GM19023 (cell line): ENCODE data around the gene IGFL4.

Source experiments
- ATAC-seq: cut with Tn5 transposase; IDR thresholded peaks from one replicate; pipeline ENCODE4 v1.9.1; 2021; ENCODE audit warnings: mild to moderate bottlenecking, moderate library complexity; ENCODE audit not compliant: unreplicated experiment

The IGFL4 gene

DNA sequence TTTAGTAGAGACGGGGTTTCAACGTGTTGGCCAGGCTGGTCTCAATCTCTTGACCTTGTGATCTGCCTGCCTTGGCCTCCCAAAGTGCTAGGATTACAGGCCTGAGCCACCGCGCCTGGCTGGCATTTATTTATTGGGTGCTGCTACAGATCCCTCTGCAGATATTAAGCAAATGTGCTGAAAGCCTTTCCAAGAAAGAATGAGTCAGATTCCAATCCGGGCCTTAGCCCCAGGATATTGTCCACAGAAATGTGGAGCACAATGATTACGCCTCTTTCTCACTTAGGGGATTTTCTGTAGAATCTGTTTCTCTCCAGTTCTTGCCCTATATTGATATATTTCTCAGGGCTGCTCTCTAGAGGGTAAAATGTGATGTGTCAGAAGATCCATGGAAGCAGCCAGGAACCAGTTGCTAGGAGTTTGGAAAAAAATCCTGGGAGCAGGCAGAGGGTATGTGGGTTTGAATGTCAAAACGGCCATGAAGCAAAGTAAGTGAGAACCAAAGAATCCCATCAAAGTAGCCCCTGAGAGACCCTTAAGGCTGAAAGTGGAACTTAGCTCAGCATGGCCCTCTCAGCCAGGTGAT is 24.8 kb upstream of the IGFL4 start:
- no peak for ATAC-seq

GRCh38 chr19:46063201-46063600 is 22.4 kb upstream of the IGFL4 start:
- ATAC-seq: no peak

DNA sequence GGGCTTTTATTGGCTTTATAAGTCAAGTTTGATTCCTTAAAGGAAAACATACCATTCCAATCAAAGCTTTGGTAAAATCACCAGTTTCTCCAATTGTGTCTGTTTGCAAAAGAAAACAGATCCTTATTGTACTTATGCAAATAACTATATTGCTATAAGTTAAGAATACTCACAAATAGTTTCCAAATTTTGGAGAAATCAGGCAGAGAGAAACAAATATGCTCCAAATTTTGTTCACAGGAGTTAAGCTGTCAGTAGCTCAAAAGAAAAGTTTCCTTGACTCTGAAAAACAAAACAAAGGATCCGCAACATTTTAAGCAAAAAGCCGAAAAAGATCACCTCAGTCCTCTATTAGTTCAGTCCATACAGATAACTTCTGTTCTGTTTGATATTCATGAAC is 19.2 kb upstream of the IGFL4 start:
- no peak for ATAC-seq

DNA sequence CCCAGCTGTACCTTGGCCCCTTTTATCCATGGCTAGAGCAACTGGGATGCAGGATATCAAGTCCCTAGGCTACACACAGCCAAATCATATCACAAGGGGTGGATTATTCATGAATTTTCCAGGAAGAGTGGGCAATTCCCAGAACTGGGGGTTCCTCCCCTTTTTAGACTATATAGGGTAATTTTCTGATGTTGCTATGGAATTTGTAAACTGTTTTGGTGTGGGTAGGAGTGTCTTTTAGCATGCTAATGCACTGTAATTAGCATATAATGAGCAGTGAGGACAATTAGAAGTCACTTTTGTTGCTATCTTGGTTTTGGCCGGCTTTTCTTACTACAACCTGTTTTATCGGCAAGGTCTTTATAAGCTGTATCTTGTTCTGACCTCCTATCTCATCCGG is 18.0 kb upstream of the IGFL4 start:
- no peak for ATAC-seq

GRCh38 chr19:46056536-46056935 is 15.7 kb upstream of the IGFL4 start:
- no peak for ATAC-seq

DNA sequence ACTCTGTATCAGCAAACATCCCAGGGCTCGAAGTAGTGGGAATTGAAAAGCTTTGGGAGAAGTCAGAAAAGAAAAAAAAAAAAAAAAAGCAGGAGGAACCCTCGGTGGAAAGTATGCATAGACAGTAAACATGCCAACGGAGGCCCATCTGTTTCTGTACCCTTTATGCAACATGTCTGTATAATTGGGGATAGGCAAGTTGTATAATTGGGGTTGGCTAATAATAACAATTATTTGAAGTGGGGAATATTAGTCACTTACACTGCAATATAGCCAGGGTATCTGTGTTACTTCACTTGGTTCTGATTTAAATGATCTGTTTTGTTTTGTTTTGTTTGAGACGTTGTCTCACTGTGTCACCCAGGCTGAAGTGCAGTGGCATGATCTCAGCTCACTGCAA is 12.1 kb upstream of the IGFL4 start:
- no peak for ATAC-seq

- ATAC-seq: no peak
Observed at GRCh38 chr19:46049597-46049996, 8.8 kb upstream of the IGFL4 start.

DNA sequence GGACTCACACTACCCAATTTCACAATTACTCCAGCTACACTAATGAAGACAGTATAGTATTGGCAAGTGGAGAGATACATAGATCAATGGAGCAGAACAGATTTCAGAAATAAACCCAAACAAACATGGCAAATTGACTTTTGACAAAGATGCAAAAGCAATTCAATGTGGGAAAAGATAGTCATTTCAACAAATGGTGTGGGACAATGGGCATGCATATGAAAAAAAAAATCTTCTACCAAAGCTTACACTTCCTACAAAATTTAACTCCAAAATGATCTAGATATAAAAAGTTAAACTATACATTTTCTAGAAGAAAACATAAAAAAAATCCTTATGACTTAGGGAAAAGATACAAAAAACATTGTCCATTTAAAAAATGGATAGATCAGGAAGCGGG is 2.7 kb upstream of the IGFL4 start:
- no peak for ATAC-seq

DNA sequence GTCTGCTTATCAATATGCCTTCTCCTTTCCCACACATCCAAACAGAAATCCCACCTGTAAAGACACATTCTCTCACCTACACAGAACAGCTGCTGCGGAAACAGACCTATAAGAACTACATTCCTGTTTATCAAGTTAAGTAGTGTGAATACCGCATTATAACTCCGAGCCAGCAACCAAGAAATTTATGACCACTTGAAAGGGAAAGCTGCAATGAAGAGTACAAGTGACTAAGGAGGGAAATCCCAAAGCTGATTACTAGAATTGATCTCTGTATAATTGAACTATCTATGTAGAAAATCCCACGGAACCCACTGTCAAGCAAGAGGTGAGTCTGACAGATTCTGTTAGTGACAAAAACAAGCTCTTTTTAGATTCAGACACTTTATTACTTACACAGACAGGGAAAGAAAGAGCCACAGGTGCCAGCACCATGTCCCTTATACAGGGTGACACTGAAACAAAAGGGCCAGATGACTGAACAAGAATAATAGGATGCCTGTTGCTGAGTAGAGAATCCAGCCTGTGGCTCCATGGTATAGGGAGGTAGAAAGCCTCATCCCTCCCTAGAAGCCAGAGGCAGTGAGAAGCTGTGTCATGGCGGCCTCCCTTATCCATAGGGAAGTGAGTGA is 1.6 kb upstream of the IGFL4 start:
- ATAC-seq: no peak

- ATAC-seq: no peak
Observed at GRCh38 chr19:46040125-46040524, 677 bp downstream of the IGFL4 start.

DNA sequence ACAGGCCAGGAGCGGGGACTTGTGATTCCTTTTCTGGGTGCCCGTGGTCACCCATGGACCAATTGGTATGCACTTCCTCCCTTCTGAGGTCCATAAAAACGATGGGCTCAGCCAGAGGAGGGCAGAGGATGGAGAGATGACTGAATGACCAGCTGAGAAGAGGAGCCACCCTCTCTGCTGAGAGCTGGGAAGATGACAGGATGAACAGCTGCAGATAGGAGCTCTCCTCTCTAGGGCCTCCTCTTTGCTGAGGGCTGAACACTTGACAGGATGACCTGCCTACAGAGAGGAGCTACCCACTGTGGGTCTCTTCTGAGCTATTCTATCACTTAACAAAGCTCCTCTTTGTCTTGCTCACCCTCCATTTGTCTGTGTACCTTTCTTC is 4.1 kb downstream of the IGFL4 start:
- ATAC-seq: no peak

GRCh38 chr19:46035986-46036743 is 4.6 kb downstream of the IGFL4 start:
- ATAC-seq: no peak

GRCh38 chr19:46035546-46035945 is 5.3 kb downstream of the IGFL4 start:
- ATAC-seq: no peak

DNA sequence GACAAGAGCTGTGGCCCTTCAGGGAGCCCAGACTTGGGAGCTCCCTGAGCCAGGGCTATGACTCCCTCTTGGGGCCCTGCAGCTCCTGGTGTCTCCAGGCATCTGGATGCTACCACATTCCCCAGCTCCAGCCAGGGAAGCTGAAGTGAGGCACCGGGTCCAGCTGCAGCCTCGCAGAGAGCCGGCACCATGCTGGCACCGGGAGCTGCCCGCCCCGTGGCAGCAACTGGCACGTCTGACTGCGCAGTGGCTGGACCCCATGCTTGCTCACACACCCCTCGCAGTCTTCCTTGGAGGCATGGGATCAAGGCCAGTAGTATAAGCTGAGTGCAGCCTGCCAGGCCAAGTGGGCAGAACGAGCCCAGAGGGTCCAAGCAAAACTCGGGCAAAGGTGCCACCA is 7.4 kb downstream of the IGFL4 start:
- no peak for ATAC-seq

GRCh38 chr19:46032597-46033025 is 8.2 kb downstream of the IGFL4 start:
- no peak for ATAC-seq

DNA sequence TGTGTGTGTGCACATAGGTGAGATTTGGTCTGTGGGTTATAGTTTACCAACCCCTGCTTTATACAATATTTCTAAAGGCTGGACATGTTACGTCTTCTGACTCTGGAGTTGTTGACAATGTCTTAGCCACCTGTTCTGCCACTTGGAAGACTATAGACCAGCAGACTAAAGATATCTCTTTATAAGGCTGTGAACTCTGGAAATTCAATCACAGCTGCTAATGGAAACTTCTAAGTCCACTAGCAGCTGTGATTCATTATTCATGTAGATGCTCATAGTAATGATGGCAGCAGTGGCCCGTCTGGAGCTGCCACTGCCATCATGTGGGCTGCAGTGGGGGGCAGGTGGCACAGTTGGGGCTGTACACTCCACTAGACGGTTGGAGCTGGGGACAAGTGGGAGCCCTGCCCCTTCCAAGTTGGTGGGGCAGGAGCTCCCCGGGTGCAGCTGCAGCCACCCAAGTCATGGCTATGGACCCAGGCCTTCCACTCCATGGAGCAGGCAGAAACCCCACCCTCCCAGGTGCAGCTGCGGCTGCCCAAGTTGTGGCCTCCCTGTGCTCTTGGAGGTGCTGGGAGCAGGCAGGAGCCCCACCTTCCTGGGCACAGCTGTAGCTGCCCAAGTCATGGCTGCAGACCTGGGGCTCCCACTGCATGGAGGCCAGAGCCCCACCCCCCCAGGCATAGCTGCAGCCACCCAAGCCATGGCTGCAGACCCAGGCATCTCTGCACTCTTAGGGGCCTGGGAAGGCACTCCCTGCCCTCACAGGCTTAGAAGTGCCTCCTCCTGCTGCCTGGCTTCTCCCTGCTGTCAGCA is 8.8 kb downstream of the IGFL4 start:
- ATAC-seq: no peak

- ATAC-seq: no peak
Observed at GRCh38 chr19:46030812-46031550, 9.8 kb downstream of the IGFL4 start.

DNA sequence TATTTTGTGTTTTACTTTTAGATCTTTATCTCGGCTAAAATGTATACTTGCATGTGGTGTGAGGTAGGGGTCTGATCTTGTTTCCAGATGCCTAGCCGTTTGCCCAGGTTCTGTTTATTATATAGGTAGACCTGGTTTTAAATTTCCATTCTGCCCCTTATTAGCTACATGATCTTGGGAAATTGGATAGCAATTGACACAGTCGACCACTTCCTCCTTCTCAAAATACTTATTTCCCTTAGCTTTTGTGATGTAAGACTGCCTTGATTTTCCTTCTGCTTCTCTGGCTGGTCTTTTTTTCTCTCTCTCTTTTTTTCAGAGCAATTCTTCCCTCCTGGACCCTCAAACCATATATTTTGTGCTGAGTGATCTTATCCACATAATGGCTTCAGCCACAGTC is 15.0 kb downstream of the IGFL4 start:
- no peak for ATAC-seq

- no peak for ATAC-seq
Observed at GRCh38 chr19:46023311-46023779, 17.5 kb downstream of the IGFL4 start.

DNA sequence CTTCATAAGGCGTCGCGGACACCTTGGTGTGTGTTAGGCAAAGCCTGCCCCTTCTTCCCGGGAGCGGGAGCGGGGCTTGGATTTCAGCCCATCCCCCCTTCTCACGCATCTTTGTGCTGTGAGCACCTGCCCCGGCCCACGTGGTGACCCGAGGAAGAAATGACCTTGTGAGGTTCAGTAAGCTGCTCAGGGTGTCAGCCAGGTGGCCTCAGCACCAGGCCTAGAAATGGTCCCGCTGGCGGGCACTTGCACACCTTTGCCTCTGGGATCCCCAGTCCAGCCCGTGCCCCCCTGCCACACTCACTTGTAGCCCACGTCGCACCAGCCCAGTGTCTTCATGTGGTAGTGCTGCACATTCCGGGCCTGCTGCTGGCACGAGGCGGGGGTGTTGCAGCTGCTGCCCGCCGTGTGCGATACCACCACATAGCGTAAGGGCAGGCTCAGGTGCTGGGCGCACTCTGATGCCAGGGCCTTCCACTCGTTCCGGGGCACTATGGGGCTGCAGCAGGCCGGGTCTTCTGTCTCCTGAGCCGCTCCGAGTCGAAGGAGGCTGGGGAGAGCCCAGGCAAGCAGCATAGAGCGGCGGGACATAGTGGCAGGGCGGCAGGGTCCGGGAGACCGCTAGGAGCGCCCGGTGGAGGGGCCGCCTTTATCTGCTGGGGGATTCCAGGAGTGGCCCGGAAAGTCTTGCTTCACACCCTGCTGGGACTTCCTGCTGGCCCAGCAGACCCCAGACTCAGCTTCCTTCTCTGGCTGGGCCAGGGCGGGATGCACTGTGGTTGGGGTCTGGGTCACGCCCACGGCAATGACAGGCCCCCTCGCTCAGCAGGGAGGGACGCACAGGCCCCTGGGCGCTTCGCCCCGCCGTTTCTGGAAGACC is 18.1 kb downstream of the IGFL4 start, which contains the start of gene PGLYRP1:
Gene PGLYRP1, minus strand, starts transcription at position 623 of the 880 bp plus-strand sequence. Its CDS starts 32 bp downstream, at position 591.
- ATAC-seq: no peak
